GM21528 (cell line): ENCODE measurements around the gene SLC10A7.

Source experiments
- ATAC-seq: cut with Tn5 transposase; IDR thresholded peaks from one replicate; pipeline ENCODE4 v1.9.1; 2021; ENCODE audit warnings: mild to moderate bottlenecking, moderate library complexity; ENCODE audit not compliant: unreplicated experiment, low FRiP score

Gene SLC10A7

GRCh38 chr4:146445198-146446150 is 76.3 kb downstream of the SLC10A7 start:
- no peak for ATAC-seq

- no peak for ATAC-seq
These were observed 78.2 kb downstream of the SLC10A7 start for GRCh38 chr4:146443525-146443924.

DNA sequence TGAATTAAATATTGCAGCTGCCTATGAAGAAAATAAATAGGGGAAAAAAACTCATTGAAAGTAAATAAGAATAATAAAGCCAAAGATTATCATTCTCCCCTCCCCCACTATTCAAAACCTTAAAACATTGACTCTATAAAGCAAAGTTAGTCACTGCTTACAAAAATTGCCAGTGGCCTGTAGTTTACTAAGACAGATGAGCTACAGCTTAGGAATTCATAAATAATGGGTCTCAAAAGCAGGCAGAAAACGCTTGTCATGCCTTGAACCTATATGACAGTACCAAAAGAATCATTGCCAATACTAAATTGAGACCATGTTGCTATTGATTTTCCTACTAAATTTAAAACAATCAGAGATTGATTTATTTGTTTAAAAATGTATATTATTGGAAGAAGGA is 78.9 kb downstream of the SLC10A7 start:
- ATAC-seq: no peak

- ATAC-seq: no peak
These were observed 81.7 kb downstream of the SLC10A7 start for GRCh38 chr4:146439999-146440398.

DNA sequence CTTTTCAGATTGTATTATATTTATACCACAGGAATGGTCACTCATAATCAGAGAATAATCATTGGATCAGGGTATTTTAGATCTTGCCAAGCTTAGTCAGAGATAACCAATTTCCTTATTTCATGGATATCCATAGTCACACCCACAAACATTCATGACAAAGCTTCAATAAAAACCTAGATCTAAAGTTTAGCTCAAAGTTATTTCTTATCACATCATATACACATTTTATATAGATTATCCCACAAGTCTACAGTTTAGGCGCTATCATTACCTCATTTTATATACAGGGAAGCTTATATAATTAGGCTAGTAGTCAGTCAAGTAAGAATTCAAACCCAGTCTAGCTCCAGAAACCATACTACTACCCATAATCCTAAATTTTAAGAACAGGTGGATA is 82.3 kb downstream of the SLC10A7 start:
- no peak for ATAC-seq

DNA sequence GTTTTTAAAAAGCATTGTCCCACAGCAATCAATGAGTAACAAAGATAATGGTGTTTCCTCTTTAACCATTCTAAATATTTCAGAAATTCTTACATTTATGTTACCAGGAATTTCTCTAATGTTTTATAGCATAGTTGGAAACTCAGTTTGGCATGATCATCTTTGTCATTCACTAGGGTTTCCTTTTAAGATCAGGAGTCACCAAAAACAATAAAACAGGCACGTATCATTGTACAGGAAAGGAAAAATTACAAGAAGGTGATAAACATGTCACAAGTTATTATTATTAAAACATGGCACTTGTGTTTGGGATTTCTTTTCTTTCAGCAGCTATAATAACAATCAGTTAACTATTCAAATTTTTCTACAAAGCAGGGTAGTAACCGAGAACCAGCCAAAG is 84.0 kb downstream of the SLC10A7 start:
- no peak for ATAC-seq

GRCh38 chr4:146436423-146437162 is 85.1 kb downstream of the SLC10A7 start:
- ATAC-seq: no peak

GRCh38 chr4:146435962-146436361 is 85.8 kb downstream of the SLC10A7 start:
- ATAC-seq: no peak

GRCh38 chr4:146432065-146432464 is 89.7 kb downstream of the SLC10A7 start:
- ATAC-seq: no peak

GRCh38 chr4:146428298-146428697 is 93.4 kb downstream of the SLC10A7 start:
- ATAC-seq: no peak

- ATAC-seq: no peak
These were observed 103.9 kb downstream of the SLC10A7 start for GRCh38 chr4:146417822-146418221.

DNA sequence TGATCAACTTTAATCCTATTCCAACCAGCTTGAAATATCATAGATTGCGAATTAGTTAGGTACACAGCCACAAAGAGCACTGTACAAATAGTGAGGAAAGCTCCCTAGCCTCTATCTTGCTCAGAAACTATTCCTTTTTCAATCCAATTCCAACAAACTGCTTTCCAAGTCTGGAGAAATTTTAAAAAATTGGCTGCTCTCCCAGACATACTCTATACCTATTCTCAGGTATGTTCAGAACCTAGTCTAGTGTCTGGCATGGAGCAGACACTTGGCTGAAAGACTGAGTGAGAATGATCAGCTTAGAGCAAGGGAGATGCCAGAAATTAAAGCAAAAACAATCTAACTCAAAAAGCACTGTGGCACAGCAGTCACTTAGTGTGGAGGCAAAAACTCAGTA is 105.9 kb downstream of the SLC10A7 start:
- ATAC-seq: no peak

- no peak for ATAC-seq
These were observed 114.1 kb downstream of the SLC10A7 start for GRCh38 chr4:146407669-146408084.

DNA sequence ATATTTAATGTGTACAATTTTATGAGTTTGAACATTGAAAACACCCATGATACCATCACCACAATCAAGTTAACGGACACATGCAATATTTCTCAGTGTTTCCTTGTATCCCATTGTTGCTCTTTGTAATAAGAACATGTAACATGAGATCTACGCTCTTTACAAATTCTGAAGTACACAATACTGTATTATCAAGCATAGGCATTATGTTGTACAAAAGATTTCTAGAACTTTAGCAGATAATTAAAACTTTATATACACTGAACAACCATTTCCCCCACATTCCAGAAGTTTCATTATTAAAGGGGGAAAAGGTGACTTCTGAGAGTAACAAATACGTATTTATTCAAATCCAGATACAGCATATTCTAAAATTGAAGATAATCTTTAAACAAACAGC is 114.5 kb downstream of the SLC10A7 start:
- no peak for ATAC-seq

DNA sequence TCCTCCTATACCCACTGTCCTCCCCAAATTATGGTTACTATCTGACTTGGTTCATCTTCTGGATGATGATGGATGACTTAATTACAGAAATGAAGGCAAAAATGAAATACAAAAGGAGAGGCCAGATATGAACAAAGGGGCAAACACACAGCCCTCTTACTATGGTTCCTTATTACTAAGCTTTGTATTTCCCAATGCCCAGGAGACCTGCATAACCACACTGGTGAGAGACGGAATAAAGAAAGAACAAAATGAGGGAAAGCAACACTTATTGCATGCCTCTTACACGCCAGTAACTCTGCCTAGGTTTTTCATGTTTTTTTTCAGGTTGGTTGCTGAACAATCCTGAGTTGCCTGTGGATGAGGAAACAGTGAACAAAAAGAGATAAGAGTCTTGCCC is 120.5 kb downstream of the SLC10A7 start:
- no peak for ATAC-seq

- no peak for ATAC-seq
These were observed 122.8 kb downstream of the SLC10A7 start for GRCh38 chr4:146398896-146399445.

GRCh38 chr4:146398404-146398803 is 123.3 kb downstream of the SLC10A7 start:
- ATAC-seq: no peak

DNA sequence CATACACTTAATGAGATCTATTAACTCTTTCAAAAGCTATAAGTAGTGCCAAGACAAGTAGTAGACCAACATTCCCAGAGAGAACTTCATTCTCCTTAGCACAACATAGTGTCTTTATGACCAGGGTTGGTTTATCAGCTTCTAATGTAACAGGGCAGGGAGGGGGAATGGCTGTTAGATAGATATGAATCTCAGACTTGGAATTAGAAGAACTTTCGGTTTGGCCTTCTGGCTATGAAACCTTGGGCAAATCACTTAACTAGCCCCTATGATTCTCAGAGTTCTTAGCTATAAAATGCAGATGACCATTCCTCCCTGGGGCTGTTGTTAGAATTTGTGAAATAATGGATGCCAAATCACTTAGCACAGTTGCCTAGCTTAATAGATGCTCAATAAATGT is 132.2 kb downstream of the SLC10A7 start:
- ATAC-seq: no peak

DNA sequence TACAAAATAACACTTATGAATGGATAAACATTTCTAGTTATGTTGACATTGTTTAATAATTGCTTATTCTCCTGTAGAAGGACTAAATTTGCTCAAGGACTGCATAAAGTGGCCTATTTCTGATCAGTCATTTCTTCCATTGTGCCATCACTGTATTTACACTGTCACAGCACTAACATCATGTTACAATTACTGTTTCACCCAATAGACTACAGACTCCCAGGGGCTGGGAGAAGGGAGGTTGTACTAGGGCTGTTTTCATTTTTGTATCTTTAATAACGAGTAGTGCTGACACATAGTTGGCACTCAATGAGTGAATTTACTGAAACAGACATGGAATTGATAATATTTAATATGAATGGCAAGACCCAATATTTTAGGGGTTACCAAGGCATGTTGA is 139.5 kb downstream of the SLC10A7 start:
- no peak for ATAC-seq

DNA sequence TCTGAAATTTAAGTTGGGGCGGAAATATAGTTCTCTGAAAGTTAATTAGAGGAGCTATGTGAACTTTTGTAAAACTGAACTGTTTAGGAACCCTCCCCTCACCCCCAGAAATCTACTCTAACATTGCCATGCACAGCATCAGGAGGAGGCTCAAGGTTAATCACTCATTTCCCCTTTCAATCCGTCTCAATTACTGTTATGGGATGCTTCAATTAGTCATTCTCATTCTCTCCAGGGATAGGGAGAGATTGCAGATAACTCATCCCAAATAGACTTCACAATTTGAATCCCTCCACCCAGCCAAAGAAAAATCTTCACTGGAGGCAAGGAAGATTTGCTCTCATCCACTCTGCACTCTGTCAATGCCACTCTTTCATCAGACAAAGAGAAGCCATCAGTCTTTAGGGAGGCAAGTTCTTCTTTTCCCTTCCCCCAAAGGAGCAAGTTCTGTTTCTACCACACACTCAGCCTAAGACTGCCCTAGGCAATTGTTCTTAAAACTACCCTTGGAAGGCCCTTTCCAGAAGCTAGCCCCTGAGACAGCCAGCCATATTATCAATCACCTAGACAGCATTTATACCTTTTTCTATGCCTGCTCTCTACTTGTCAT is 140.4 kb downstream of the SLC10A7 start:
- ATAC-seq: no peak

- ATAC-seq: no peak
These were observed 142.0 kb downstream of the SLC10A7 start for GRCh38 chr4:146379744-146380143.
